Right renal pelvis (tissue), 4 donors: ENCODE results near the gene SPCS3. TPM values are rescaled to one million over a fixed set of nuclear protein-coding genes. Genes with fewer than 3 reads are reported as not detected.
"Not testable (repeated sequence)": the region's sequence is repeated elsewhere in the genome, so short reads cannot be mapped to it uniquely, and the experiment has no call there.

Experiments
- DNase-seq, 4 donors: peaks; one replicate each; pipeline ENCODE4 v3.0.0-alpha.2; 2013; ENCODE audit warnings: low read depth in 4 of 4, low spot score in 3 of 4, missing footprints in 1 of 4
- polyA plus RNA-seq, 4 donors: library from polyadenylated mRNA; unstranded; fragments of 120-200 nt; gene quantifications; one replicate each; pipeline ENCODE4 v1.2.1, GENCODE V29; 2013; ENCODE audit not compliant: insufficient read length in 4 of 4

The SPCS3 gene
- polyA plus RNA-seq, 4 donors = 94.0 to 116 (median 107) TPM

GRCh38 chr4:176340871-176341685 is 21.3 kb downstream of the SPCS3 start:
- peak in 2 of 4 donors; percentile 47 to 49 for DNase-seq

- no peak for DNase-seq
These were observed 22.6 kb downstream of the SPCS3 start for GRCh38 chr4:176342384-176342783.

GRCh38 chr4:176343286-176343685 is 23.5 kb downstream of the SPCS3 start:
- no peak for DNase-seq

DNA sequence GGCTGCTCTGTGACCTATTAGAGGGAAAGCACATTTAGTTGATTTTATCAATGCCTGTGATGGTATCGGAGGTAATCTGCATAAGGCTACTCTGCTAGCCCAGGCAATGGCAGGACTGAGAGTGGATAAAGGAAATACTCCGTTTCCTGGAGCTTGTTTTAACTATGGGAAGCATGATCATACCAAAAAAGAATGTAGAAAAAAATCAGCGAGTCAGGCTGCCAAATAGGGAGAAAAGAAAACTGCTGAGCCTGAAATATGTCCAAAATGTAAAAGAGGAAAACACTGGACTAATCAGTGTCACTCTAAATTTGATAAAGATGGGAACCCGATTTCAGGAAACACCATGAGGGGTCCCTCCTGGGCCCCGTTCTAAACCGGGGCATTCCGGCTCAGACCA is 25.6 kb downstream of the SPCS3 start:
- not testable (repeated sequence) for DNase-seq

- DNase-seq = not testable (repeated sequence)
These were observed 27.1 kb downstream of the SPCS3 start for GRCh38 chr4:176346836-176347235.

GRCh38 chr4:176350671-176351070 is 30.9 kb downstream of the SPCS3 start:
- no peak for DNase-seq

GRCh38 chr4:176354884-176355283 is 35.1 kb downstream of the SPCS3 start:
- no peak for DNase-seq

- DNase-seq = no peak
These were observed 37.8 kb downstream of the SPCS3 start for GRCh38 chr4:176357359-176358082.

- DNase-seq = no peak
These were observed 38.3 kb downstream of the SPCS3 start for GRCh38 chr4:176358083-176358469.

- no peak for DNase-seq
These were observed 39.8 kb downstream of the SPCS3 start for GRCh38 chr4:176359590-176359989.

DNA sequence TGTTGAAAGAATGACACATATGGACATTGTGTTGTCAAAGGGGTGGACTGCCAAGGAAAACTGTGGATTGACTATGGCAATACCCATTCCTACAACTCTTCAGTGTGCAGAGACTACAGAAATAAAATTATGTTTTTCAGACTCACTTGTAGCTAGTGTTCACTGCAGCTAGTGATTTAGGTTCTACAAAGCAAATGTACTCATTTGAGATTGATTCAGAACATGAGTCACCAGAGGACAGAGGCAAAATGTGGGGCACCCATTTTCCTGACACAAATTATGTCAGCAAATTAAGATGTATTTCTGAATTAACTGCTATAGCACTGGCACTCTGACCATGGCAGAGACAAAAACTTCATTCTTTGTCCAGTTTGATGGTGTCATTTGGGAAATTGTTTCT is 40.7 kb downstream of the SPCS3 start:
- DNase-seq = no peak

DNA sequence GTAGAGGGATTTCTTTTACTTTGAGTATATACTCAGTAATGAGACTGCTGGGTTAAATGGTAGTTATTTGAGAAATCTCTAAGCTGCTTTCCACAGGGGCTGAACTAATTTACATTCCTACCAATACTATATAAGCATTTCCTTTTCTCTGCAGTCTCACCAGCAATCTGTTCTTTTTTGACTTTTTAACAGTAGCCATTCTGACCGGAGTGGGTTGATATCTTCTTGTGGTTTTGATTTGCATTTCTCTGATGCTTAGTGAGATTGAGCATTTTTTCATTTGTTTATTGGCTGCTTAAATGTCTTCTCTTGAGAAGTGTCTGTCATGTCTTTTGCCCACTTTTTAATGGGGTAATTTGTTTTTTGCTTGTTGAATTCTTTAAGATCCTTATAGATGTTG is 43.3 kb downstream of the SPCS3 start:
- DNase-seq = no peak

GRCh38 chr4:176367771-176368465 is 48.2 kb downstream of the SPCS3 start:
- no peak for DNase-seq

- no peak for DNase-seq
These were observed 56.4 kb downstream of the SPCS3 start for GRCh38 chr4:176376032-176376614.

GRCh38 chr4:176377780-176378179 is 58.0 kb downstream of the SPCS3 start:
- no peak for DNase-seq

- no peak for DNase-seq
These were observed 60.8 kb downstream of the SPCS3 start for GRCh38 chr4:176380352-176381157.
